Calu3 (cell line): Measurements from ENCODE around the gene PRDM10. TPM values are rescaled to one million over a fixed set of nuclear protein-coding genes. Genes with fewer than 3 reads are reported as not detected.

Experiments used
- BruUV-seq: library from RNA; stranded (reverse); fragments of 400-500 nt; replicated peaks from 2 replicates; lab custom pipeline; 2021; lab: Mats Ljungman, UMichigan
- CTCF ChIA-PET: fragments of 300-600 bp; sonication (Branson Sonifier 250); formaldehyde crosslinking; loops from one replicate; lab custom pipeline; 2022; ENCODE audit warnings: antibody characterized with exemption; lab: Charles Lee
- DNase-seq: peaks from one replicate; pipeline ENCODE4 v3.0.0; 2022
- H3K27ac Mint-ChIP-seq: one replicate; pipeline ENCODE4 v1.8.0; 2022; ENCODE audit warnings: mixed read lengths; ENCODE audit not compliant: unreplicated experiment
- H3K27me3 Mint-ChIP-seq: one replicate; pipeline ENCODE4 v1.8.0; 2022; ENCODE audit warnings: mixed read lengths; ENCODE audit not compliant: unreplicated experiment
- H3K36me3 Mint-ChIP-seq: one replicate; pipeline ENCODE4 v1.8.0; 2022; ENCODE audit warnings: mild to moderate bottlenecking, moderate library complexity, mixed read lengths; ENCODE audit not compliant: insufficient read depth, unreplicated experiment
- H3K4me1 Mint-ChIP-seq: one replicate; pipeline ENCODE4 v1.8.0; 2022; ENCODE audit warnings: mild to moderate bottlenecking, low read depth, mixed read lengths; ENCODE audit not compliant: unreplicated experiment
- H3K4me3 Mint-ChIP-seq: one replicate; pipeline ENCODE4 v1.8.0; 2022; ENCODE audit warnings: mild to moderate bottlenecking, low read depth, moderate library complexity, mixed read lengths; ENCODE audit not compliant: unreplicated experiment
- H3K9me3 Mint-ChIP-seq: one replicate; pipeline ENCODE4 v1.8.0; 2022; ENCODE audit warnings: low read depth, mixed read lengths; ENCODE audit not compliant: unreplicated experiment
- intact Hi-C: fragments of 100-400 bp; cut with micrococcal nuclease; formaldehyde crosslinking; loops from one replicate; pipeline ENCODE4 v1.10.0; 2022; ENCODE audit not compliant: unreplicated experiment
- total RNA-seq: library from RNA; stranded (reverse); gene quantifications from 2 replicates; pipeline ENCODE4 v1.2.3, GENCODE V29; 2022
- TF ChIP-seq, protein P1 (sequence below): fragments of 200-600 bp; IDR thresholded peaks from one replicate; pipeline ENCODE4 v1.8.0; 2022; ENCODE audit warnings: antibody characterized with exemption; ENCODE audit not compliant: unreplicated experiment

The PRDM10 gene
- total RNA-seq, 1 experiment from 2014 or later = 8.1 TPM

DNA sequence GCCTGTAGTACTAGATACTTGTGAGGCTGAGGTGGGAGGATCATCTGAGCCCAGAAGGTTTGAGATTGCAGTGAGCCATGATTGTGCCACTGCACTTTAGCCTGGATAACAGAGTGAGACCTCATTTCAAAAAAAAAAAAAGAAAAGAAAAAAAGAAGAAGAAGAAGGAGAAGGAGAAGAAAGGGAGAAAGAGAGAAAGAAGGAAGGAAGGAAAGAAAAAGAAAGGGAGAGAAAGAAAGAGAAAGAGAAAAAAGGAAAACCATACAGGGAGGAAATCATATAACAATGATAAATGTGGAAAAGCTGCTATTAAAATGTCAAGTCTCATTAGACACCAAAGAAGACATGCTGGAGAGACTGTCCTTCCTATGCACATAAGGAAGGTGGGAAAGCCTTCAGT, 5.7 kb upstream of the PRDM10 start:
- TF ChIP-seq, protein P1, sequence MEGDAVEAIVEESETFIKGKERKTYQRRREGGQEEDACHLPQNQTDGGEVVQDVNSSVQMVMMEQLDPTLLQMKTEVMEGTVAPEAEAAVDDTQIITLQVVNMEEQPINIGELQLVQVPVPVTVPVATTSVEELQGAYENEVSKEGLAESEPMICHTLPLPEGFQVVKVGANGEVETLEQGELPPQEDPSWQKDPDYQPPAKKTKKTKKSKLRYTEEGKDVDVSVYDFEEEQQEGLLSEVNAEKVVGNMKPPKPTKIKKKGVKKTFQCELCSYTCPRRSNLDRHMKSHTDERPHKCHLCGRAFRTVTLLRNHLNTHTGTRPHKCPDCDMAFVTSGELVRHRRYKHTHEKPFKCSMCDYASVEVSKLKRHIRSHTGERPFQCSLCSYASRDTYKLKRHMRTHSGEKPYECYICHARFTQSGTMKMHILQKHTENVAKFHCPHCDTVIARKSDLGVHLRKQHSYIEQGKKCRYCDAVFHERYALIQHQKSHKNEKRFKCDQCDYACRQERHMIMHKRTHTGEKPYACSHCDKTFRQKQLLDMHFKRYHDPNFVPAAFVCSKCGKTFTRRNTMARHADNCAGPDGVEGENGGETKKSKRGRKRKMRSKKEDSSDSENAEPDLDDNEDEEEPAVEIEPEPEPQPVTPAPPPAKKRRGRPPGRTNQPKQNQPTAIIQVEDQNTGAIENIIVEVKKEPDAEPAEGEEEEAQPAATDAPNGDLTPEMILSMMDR = no peak
- DNase-seq = no peak
- Mint-ChIP-seq H3K27me3 (no peaks in the 10 kb centered on the region), H3K4me1 (peaks cover 5% of the 10 kb centered on the region), H3K36me3 (peaks cover 7% of the 10 kb centered on the region), H3K4me3 (no peak overlapping the region), H3K27ac (no peak overlapping the region), H3K9me3 (no peaks in the 10 kb centered on the region)
- BruUV-seq = no TSS peak
- intact Hi-C loops = no loop called here
- CTCF ChIA-PET = no interaction called here

- CTCF ChIA-PET = interaction anchor here (1.0 kb wide), 1 partner anchor 100 kb away, joined by 7 read pairs; no protein-coding TSS in a partner anchor
- peaks cover 5% of the 10 kb centered on the region for H3K4me1 Mint-ChIP-seq
- BruUV-seq = no TSS peak
- H3K9me3 Mint-ChIP-seq = no peaks in the 10 kb centered on the region
- H3K27me3 Mint-ChIP-seq = no peaks in the 10 kb centered on the region
- no peak overlapping the region for H3K4me3 Mint-ChIP-seq
- intact Hi-C loops = no loop called here
- TF ChIP-seq, protein P1 = no peak
- peaks cover 19% of the 10 kb centered on the region for H3K36me3 Mint-ChIP-seq
- no peak for DNase-seq
- no peak overlapping the region for H3K27ac Mint-ChIP-seq
These were observed 4.3 kb upstream of the PRDM10 start for GRCh38 chr11:130006929-130007328.

DNA sequence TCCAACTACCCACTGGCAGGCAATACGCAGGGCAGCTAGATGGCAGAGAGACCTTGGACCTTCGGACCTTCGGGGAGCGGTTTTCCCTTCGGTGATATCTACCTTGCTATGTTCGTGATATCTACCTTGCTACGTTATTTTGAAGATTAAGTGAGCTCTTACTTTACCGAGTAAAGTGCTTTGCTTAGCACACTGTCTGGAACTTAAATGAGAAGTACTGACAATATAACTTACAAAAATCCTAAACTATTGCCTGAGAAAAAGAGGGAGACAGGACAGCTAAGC, 1.0 kb upstream of the PRDM10 start:
- peaks cover 28% of the 10 kb centered on the region for H3K36me3 Mint-ChIP-seq

DNA sequence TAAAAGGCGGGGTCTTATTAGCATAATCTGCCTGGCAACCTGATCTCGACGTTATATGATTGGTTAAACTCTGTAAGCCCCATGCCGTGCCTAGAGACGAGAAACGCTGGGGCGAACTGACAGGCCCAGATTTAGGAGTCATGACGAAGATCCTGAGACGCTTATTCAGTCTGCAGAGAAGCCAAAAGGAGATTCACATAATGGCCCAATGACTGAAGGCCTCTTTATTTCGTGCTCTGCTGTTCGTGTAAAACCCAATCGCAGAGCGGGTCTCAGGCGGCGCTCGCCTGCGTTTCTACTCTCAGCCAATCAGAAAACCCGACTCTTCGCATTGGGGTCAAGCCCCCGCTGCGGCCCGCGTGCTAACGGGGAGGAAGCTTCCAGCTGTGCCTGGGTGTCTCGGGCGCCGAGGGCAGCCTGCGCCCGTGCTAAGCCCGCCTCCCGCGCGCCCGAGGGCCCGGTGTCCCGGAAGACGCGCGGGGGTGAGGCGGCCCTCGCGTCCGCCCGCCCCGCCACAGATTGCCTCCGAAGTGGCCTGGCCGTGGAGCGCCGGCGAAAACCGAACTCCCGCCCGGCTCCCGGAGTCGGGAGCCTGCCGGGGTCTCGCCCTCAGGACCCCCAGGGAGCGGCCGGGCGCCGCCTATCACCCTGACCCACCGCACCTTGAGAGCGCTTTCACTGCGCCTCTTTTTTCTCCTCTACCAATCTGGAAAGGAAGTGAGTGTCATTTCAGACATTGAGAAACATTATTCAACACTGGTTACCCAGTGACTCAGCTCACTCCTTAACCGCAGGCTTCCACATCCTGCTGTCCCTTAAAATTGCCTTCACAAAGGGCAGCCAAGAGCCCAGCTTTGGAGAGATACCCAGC, 446 bp upstream of the PRDM10 start:
- peak; percentile 86 for DNase-seq
- peaks cover 28% of the 10 kb centered on the region for H3K36me3 Mint-ChIP-seq
- CTCF ChIA-PET = interaction anchor here (0.6 to 1.5 kb wide), 9 partner anchors 14 to 1867 kb away, joined by 3 to 11 read pairs (median 6); no protein-coding TSS in a partner anchor
- peaks cover 5% of the 10 kb centered on the region for H3K4me1 Mint-ChIP-seq
- no TSS peak for BruUV-seq
- peak overlapping the region; percentile 100 for H3K27ac Mint-ChIP-seq
- intact Hi-C loops = loop anchor here (1.0 to 5.0 kb wide), 3 partner anchors 34 to 119 kb away; partner anchors contain the start of gene APLP2
- TF ChIP-seq, protein P1 = no peak
- H3K27me3 Mint-ChIP-seq = no peaks in the 10 kb centered on the region
- H3K9me3 Mint-ChIP-seq = no peaks in the 10 kb centered on the region
- peak overlapping the region; percentile 86 for H3K4me3 Mint-ChIP-seq

More for the DNA sequence above, 1.0 kb upstream of the PRDM10 start:
- Mint-ChIP-seq H3K27me3 (no peaks in the 10 kb centered on the region), H3K4me3 (peak overlapping the region; percentile 86), H3K4me1 (peaks cover 5% of the 10 kb centered on the region), H3K27ac (peak overlapping the region; percentile 100), H3K9me3 (no peaks in the 10 kb centered on the region)
- DNase-seq = no peak
- TF ChIP-seq, protein P1 = no peak
- no TSS peak for BruUV-seq
- CTCF ChIA-PET = interaction anchor here (0.6 to 1.5 kb wide), 5 partner anchors 67 to 178 kb away, joined by 3 to 11 read pairs (median 7); no protein-coding TSS in a partner anchor
- intact Hi-C loops = loop anchor here (1.0 to 5.0 kb wide), 3 partner anchors 34 to 119 kb away; partner anchors contain the start of gene APLP2
